Small intestine (tissue), 16 donors: ENCODE measurements around the gene TUBB. TPM values are rescaled to one million over a fixed set of nuclear protein-coding genes. Genes with fewer than 3 reads are reported as not detected.

Experiments used
- DNase-seq, 2 donors: peaks; one replicate each; pipeline versions ENCODE4 v3.0.0 to v3.0.0-alpha.2; 2013
- FAIRE-seq: peaks from 2 replicates; lab custom pipeline; 2012; peaks lifted over from hg19 to GRCh38; lab: Jason Lieb, UNC
- H3K27ac ChIP-seq, 3 donors: one replicate each; pipeline ENCODE4 v1.5.1; 2013; ENCODE audit warnings: low read length in 2 of 3, mild to moderate bottlenecking in 2 of 3, control low read depth in 1 of 3, inconsistent platforms in 1 of 3, low read depth in 1 of 3, moderate library complexity in 1 of 3
- H3K27me3 ChIP-seq, 3 donors: one replicate each; pipeline ENCODE4 v1.6.1; 2013; ENCODE audit warnings: low read length in 3 of 3, inconsistent platforms in 1 of 3; ENCODE audit not compliant: control insufficient read depth in 3 of 3, insufficient read depth in 3 of 3
- H3K36me3 ChIP-seq, 3 donors: one replicate each; pipeline ENCODE4 v1.6.1; 2013; ENCODE audit warnings: low read length in 3 of 3, inconsistent platforms in 1 of 3, low read depth in 1 of 3, mild to moderate bottlenecking in 1 of 3, moderate library complexity in 1 of 3; ENCODE audit not compliant: control insufficient read depth in 3 of 3, insufficient read depth in 2 of 3
- H3K4me1 ChIP-seq, 3 donors: one replicate each; pipeline ENCODE4 v1.6.1; 2013; ENCODE audit warnings: low read length in 2 of 3, inconsistent platforms in 1 of 3, low read depth in 1 of 3, mild to moderate bottlenecking in 1 of 3, moderate library complexity in 1 of 3; ENCODE audit not compliant: control insufficient read depth in 3 of 3, insufficient read depth in 2 of 3
- H3K4me3 ChIP-seq, 3 donors: one replicate each; pipeline ENCODE4 v1.5.1; 2013; ENCODE audit warnings: low read length in 3 of 3, control low read depth in 1 of 3, inconsistent platforms in 1 of 3, low read depth in 1 of 3, mild to moderate bottlenecking in 1 of 3, moderate library complexity in 1 of 3
- H3K9me3 ChIP-seq, 2 donors: one replicate each; pipeline ENCODE4 v1.6.1; 2013; ENCODE audit warnings: low read depth in 1 of 2, low read length in 1 of 2; ENCODE audit not compliant: control insufficient read depth in 2 of 2, insufficient read depth in 1 of 2
- WGBS, 3 donors: extraction: QIAGEN DNeasy Blood & Tissue Kit; methylation state at CpG; one replicate each; pipeline ENCODE4 v1.1.7; 2013; 5-methylcytosine and 5-hydroxymethylcytosine counted together
- long read RNA-seq, 10 donors: transcript quantifications; one replicate each; lab custom pipeline, GENCODE V29; 2026
- polyA plus RNA-seq, 4 donors: library from polyadenylated mRNA; stranded (reverse) in 3 of 4; unstranded in 1 of 4; fragments of 200-250 nt in 3 of 4; fragments of 120-200 nt in 1 of 4; gene quantifications; one replicate each; pipeline versions ENCODE4 v1.2.1 to v1.2.3, GENCODE V29; 2013
- donor health status: healthy with polysubstance abuse.
- donor health status: control.
- donor health status: control.
- donor health status: Bipolar disorder and iron deficiency.
- donor health status: healthy.

The TUBB gene
- polyA plus RNA-seq = 100 to 1,000 TPM in 2 of 4 donors, 10 to 100 TPM in 2; 47.0 to 371 (median 188) TPM
- long read RNA-seq, donor 1, transcript TUBB-205 (4 exons, 2,670 nt) = major isoform, 441 of 516 reads
- long read RNA-seq, donor 1, partial matches to known transcripts = 75 of 516 reads
- long read RNA-seq, donor 1, other reads (novel, unspliced or antisense) = 0 of 516 reads
- long read RNA-seq, donor 2, transcript TUBB-205 (4 exons, 2,670 nt) = major isoform, 102 of 215 reads
- long read RNA-seq, donor 2, partial matches to known transcripts = 113 of 215 reads
- long read RNA-seq, donor 2, other reads (novel, unspliced or antisense) = 0 of 215 reads
- long read RNA-seq, donor 3, transcript TUBB-205 (4 exons, 2,670 nt) = major isoform, 168 of 185 reads
- long read RNA-seq, donor 3, partial matches to known transcripts = 17 of 185 reads
- long read RNA-seq, donor 3, other reads (novel, unspliced or antisense) = 0 of 185 reads
- long read RNA-seq, donor 4, transcript TUBB-205 (4 exons, 2,670 nt) = major isoform, 20 of 20 reads
- long read RNA-seq, donor 4, partial matches to known transcripts = 0 of 20 reads
- long read RNA-seq, donor 4, other reads (novel, unspliced or antisense) = 0 of 20 reads
- long read RNA-seq, donor 5, transcript TUBB-205 (4 exons, 2,670 nt) = major isoform, 47 of 53 reads
- long read RNA-seq, donor 5, partial matches to known transcripts = 6 of 53 reads
- long read RNA-seq, donor 5, other reads (novel, unspliced or antisense) = 0 of 53 reads
- long read RNA-seq, donor 6, transcript TUBB-205 (4 exons, 2,670 nt) = major isoform, 168 of 399 reads
- long read RNA-seq, donor 6, partial matches to known transcripts = 172 of 399 reads
- long read RNA-seq, donor 6, other reads (novel, unspliced or antisense) = 56 of 399 reads
- long read RNA-seq, donor 7, transcript TUBB-205 (4 exons, 2,670 nt) = major isoform, 763 of 1,461 reads
- long read RNA-seq, donor 7, partial matches to known transcripts = 509 of 1,461 reads
- long read RNA-seq, donor 7, other reads (novel, unspliced or antisense) = 187 of 1,461 reads
- long read RNA-seq, donor 8, transcript TUBB-205 (4 exons, 2,670 nt) = major isoform, 54 of 61 reads
- long read RNA-seq, donor 8, partial matches to known transcripts = 7 of 61 reads
- long read RNA-seq, donor 8, other reads (novel, unspliced or antisense) = 0 of 61 reads
- long read RNA-seq, donor 9, transcript TUBB-205 (4 exons, 2,670 nt) = major isoform, 53 of 64 reads
- long read RNA-seq, donor 9, partial matches to known transcripts = 11 of 64 reads
- long read RNA-seq, donor 9, other reads (novel, unspliced or antisense) = 0 of 64 reads
- long read RNA-seq, donor 10, transcript TUBB-205 (4 exons, 2,670 nt) = major isoform, 485 of 569 reads
- long read RNA-seq, donor 10, partial matches to known transcripts = 63 of 569 reads
- long read RNA-seq, donor 10, other reads (novel, unspliced or antisense) = 20 of 569 reads

GRCh38 chr6:30719791-30720737, at the start of gene TUBB:
Gene TUBB, plus strand, starts transcription at chr6:30720352. Its CDS starts 155 bp downstream, at chr6:30720507.
- no peaks in the 10 kb centered on the region for H3K9me3 ChIP-seq
- H3K27me3 ChIP-seq = no peaks in the 10 kb centered on the region
- DNase-seq (peak; percentile 98 to 99), FAIRE-seq (no peak)
- peaks cover 0 to 30% (median 10%) of the 10 kb centered on the region in 3 donors for H3K36me3 ChIP-seq
- H3K4me1 ChIP-seq = peaks cover 0 to 8% (median 0%) of the 10 kb centered on the region in 3 donors
- H3K4me3 ChIP-seq = peak within 1 kb of the TSS; percentile 80 to 96 (median 92)
- 0 to 1% (median 1%) methylated on average over 38 of the region's 38 CpGs for WGBS, 3 donors
- H3K27ac ChIP-seq = peak within 1 kb of the TSS; percentile 88 to 97 (median 92)

GRCh38 chr6:30670760-30671527, 49.2 kb upstream of the TUBB start:
- Histone ChIP-seq H3K27me3 (no peaks in the 10 kb centered on the region), H3K27ac (no peak overlapping the region), H3K4me3 (no peak overlapping the region), H3K4me1 (peaks cover 0 to 6% (median 5%) of the 10 kb centered on the region in 3 donors), H3K36me3 (peaks cover 8 to 39% (median 12%) of the 10 kb centered on the region in 3 donors), H3K9me3 (no peaks in the 10 kb centered on the region)
- DNase-seq (no peak), FAIRE-seq (no peak)
- 90 to 91% (median 90%) methylated on average over 27 of the region's 27 CpGs for WGBS, 3 donors

GRCh38 chr6:30672445-30673253, 47.5 kb upstream of the TUBB start, which contains the start of gene DHX16:
Gene DHX16, minus strand, starts transcription at chr6:30673006. Its CDS starts 165 bp downstream, at chr6:30672841.
- Histone ChIP-seq H3K4me3 (peak within 1 kb of the TSS; percentile 88 to 96 (median 88)), H3K4me1 (peaks cover 0 to 6% (median 5%) of the 10 kb centered on the region in 3 donors), H3K27ac (peak within 1 kb of the TSS; percentile 81 to 90 (median 84)), H3K27me3 (no peaks in the 10 kb centered on the region), H3K9me3 (no peaks in the 10 kb centered on the region), H3K36me3 (peaks cover 11 to 43% (median 18%) of the 10 kb centered on the region in 3 donors)
- DNase-seq (peak; percentile 97 to 98), FAIRE-seq (no peak)
- 0 to 1% (median 1%) methylated on average over 57 of the region's 57 CpGs for WGBS, 3 donors

GRCh38 chr6:30676660-30677285, 43.4 kb upstream of the TUBB start:
- DNase-seq = no peak

GRCh38 chr6:30678964-30679726, 41.0 kb upstream of the TUBB start:
- H3K4me1 ChIP-seq = peaks cover 0 to 10% (median 0%) of the 10 kb centered on the region in 3 donors
- H3K36me3 ChIP-seq = peaks cover 0 to 44% (median 15%) of the 10 kb centered on the region in 3 donors
- DNase-seq = peak; percentile 81 to 93
- 3 to 8% (median 3%) methylated on average over 24 to 31 of the region's 31 CpGs for WGBS, 3 donors
- FAIRE-seq = no peak
- H3K4me3 ChIP-seq = peak overlapping the region in 1 of 3 donors; percentile 29
- H3K27ac ChIP-seq = peak overlapping the region in 1 of 3 donors; percentile 58
- no peaks in the 10 kb centered on the region for H3K27me3 ChIP-seq
- H3K9me3 ChIP-seq = no peaks in the 10 kb centered on the region

More at GRCh38 chr6:30676660-30677285, 43.4 kb upstream of the TUBB start:
- Histone ChIP-seq H3K4me3 (no peak overlapping the region), H3K4me1 (peaks cover 0 to 9% (median 3%) of the 10 kb centered on the region in 3 donors), H3K9me3 (no peaks in the 10 kb centered on the region), H3K27ac (no peak overlapping the region), H3K27me3 (no peaks in the 10 kb centered on the region), H3K36me3 (peaks cover 0 to 35% (median 15%) of the 10 kb centered on the region in 3 donors)
- 80 to 86% (median 81%) methylated on average over 10 of the region's 10 CpGs for WGBS, 3 donors
- no peak for FAIRE-seq
